ENCODE measurements around the gene TNFRSF19.

DNA sequence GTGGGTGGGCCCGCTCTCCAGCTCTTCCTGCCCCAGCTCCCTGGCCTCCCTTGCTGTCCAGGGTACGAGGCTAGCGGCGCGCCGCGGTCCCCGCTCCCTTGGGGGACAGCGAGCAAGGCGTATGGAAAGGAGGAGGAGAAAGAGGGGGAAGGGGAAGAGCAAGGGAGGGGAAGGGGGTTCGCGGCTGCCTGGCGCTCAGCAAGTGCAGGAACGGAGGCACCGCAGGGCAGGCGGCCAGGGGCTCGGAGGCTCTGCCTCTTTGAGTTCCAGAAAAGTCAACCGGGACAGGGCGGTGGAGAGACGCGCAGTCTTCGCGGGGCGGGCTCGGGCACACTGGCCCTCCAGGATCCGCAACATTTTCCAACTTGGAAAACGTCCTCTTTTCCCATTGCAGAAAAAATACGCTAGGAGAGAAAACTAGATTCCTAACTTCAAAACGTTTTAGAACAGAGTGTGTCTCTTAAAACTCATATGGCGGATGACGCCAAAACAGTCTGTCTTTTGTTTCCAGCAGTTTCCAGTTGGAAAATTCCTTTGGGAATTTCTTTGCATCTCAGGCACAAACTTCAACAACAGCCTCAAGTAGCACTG is 23.1 kb upstream of the TNFRSF19 start:
- TF ChIP-seq, protein P1, sequence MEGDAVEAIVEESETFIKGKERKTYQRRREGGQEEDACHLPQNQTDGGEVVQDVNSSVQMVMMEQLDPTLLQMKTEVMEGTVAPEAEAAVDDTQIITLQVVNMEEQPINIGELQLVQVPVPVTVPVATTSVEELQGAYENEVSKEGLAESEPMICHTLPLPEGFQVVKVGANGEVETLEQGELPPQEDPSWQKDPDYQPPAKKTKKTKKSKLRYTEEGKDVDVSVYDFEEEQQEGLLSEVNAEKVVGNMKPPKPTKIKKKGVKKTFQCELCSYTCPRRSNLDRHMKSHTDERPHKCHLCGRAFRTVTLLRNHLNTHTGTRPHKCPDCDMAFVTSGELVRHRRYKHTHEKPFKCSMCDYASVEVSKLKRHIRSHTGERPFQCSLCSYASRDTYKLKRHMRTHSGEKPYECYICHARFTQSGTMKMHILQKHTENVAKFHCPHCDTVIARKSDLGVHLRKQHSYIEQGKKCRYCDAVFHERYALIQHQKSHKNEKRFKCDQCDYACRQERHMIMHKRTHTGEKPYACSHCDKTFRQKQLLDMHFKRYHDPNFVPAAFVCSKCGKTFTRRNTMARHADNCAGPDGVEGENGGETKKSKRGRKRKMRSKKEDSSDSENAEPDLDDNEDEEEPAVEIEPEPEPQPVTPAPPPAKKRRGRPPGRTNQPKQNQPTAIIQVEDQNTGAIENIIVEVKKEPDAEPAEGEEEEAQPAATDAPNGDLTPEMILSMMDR (IDR thresholded peaks at IDR 0.05; ENCODE audit: low read depth, low read length, missing input control), result no peak
- TF ChIP-seq, protein P2, sequence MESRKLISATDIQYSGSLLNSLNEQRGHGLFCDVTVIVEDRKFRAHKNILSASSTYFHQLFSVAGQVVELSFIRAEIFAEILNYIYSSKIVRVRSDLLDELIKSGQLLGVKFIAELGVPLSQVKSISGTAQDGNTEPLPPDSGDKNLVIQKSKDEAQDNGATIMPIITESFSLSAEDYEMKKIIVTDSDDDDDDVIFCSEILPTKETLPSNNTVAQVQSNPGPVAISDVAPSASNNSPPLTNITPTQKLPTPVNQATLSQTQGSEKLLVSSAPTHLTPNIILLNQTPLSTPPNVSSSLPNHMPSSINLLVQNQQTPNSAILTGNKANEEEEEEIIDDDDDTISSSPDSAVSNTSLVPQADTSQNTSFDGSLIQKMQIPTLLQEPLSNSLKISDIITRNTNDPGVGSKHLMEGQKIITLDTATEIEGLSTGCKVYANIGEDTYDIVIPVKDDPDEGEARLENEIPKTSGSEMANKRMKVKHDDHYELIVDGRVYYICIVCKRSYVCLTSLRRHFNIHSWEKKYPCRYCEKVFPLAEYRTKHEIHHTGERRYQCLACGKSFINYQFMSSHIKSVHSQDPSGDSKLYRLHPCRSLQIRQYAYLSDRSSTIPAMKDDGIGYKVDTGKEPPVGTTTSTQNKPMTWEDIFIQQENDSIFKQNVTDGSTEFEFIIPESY (IDR thresholded peaks at IDR 0.05), result no peak
- TF ChIP-seq YY1 (IDR thresholded peaks at IDR 0.05) (no peak), RAD21 (IDR thresholded peaks at IDR 0.05) (no peak), NR2F2 (IDR thresholded peaks at IDR 0.05) (no peak), GABPA (IDR thresholded peaks at IDR 0.05 in 1 of 2, conservative IDR thresholded peaks at IDR 0.05 in 1 of 2) (no peak), RXRA (IDR thresholded peaks at IDR 0.05) (no peak), EGR1 (IDR thresholded peaks at IDR 0.05; ENCODE audit: low read depth in 2 of 2) (no peak), HNF4A (conservative IDR thresholded peaks at IDR 0.05) (no peak)
- TF ChIP-seq, protein P3, sequence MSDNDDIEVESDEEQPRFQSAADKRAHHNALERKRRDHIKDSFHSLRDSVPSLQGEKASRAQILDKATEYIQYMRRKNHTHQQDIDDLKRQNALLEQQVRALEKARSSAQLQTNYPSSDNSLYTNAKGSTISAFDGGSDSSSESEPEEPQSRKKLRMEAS (IDR thresholded peaks at IDR 0.05), result no peak
- TF ChIP-seq, protein P4, sequence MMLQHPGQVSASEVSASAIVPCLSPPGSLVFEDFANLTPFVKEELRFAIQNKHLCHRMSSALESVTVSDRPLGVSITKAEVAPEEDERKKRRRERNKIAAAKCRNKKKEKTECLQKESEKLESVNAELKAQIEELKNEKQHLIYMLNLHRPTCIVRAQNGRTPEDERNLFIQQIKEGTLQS (IDR thresholded peaks at IDR 0.05), result no peak
- TF ChIP-seq, protein P5, sequence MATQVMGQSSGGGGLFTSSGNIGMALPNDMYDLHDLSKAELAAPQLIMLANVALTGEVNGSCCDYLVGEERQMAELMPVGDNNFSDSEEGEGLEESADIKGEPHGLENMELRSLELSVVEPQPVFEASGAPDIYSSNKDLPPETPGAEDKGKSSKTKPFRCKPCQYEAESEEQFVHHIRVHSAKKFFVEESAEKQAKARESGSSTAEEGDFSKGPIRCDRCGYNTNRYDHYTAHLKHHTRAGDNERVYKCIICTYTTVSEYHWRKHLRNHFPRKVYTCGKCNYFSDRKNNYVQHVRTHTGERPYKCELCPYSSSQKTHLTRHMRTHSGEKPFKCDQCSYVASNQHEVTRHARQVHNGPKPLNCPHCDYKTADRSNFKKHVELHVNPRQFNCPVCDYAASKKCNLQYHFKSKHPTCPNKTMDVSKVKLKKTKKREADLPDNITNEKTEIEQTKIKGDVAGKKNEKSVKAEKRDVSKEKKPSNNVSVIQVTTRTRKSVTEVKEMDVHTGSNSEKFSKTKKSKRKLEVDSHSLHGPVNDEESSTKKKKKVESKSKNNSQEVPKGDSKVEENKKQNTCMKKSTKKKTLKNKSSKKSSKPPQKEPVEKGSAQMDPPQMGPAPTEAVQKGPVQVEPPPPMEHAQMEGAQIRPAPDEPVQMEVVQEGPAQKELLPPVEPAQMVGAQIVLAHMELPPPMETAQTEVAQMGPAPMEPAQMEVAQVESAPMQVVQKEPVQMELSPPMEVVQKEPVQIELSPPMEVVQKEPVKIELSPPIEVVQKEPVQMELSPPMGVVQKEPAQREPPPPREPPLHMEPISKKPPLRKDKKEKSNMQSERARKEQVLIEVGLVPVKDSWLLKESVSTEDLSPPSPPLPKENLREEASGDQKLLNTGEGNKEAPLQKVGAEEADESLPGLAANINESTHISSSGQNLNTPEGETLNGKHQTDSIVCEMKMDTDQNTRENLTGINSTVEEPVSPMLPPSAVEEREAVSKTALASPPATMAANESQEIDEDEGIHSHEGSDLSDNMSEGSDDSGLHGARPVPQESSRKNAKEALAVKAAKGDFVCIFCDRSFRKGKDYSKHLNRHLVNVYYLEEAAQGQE (IDR thresholded peaks at IDR 0.05), result no peak

Measured in liver (tissue), 3 donors.